ENCODE data around the gene ADAMTS19.

ADAMTS19 gene

DNA sequence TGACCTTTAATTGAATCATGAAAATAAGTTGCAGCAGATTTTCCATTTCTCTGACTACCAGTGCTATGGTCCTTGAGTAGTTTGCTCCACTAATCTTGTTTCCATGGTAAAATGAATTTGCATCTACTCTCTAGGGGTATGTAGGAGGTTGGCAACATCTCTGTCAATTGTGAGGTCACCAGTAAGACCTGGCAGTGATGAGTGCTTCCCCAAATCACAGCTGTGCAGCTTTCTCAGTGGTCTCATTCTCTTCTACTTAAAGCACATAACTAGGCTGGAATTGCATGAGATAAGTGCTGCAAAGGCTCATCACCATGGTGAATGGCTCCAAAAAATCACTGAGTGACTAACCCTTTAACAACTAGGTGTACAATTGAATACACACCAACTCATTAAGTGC lies 36.3 kb downstream of the ADAMTS19 start:
- no peak for DNase-seq (ENCODE audit: low spot score)

DNA sequence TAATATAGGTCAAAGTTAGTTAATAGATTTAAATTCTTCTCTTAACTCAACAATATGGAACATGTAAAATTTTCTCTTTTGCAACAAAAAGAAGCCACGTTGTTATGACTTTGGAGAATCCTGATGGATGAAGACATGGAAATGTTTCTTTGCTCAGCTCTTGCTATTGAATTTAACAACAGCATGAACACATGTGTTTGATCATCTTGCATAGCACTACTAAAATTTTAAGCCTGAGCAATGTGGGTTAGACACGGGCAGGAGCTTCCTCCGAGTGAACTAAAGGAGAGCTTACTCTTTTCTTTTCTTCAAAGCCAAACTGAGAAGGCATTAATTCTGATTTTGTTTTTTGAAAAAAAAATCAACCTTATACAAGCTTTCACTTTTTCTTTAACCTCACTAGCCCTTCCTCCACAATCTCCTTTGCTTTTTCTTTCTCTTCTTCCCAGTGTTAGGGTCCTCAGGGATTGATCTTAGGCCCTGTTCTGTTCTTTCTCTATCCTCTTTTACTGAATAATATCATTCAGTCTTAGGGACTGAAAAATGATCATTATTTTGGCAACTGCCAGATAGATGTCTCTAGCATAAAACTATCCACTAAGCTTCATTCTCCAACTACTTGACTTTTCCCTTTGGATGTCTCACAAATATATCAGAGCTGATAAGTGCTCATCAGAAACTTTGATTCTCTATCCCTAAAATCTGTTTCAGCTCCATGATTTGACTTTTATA lies 36.9 kb downstream of the ADAMTS19 start:
- TF ChIP-seq, protein P1, sequence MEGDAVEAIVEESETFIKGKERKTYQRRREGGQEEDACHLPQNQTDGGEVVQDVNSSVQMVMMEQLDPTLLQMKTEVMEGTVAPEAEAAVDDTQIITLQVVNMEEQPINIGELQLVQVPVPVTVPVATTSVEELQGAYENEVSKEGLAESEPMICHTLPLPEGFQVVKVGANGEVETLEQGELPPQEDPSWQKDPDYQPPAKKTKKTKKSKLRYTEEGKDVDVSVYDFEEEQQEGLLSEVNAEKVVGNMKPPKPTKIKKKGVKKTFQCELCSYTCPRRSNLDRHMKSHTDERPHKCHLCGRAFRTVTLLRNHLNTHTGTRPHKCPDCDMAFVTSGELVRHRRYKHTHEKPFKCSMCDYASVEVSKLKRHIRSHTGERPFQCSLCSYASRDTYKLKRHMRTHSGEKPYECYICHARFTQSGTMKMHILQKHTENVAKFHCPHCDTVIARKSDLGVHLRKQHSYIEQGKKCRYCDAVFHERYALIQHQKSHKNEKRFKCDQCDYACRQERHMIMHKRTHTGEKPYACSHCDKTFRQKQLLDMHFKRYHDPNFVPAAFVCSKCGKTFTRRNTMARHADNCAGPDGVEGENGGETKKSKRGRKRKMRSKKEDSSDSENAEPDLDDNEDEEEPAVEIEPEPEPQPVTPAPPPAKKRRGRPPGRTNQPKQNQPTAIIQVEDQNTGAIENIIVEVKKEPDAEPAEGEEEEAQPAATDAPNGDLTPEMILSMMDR (IDR thresholded peaks at IDR 0.05; ENCODE audit: extremely low read depth, insufficient read depth, missing control alignments): no peak
- in situ Hi-C loops (cut with MboI; ENCODE audit: low pct_unique_long_range_greater_than_20kb, low sequenced_read_pairs, unreplicated experiment): no loop called here
- no peak for DNase-seq (ENCODE audit: low spot score)

More for the DNA sequence above, 36.3 kb downstream of the ADAMTS19 start:
- TF ChIP-seq, protein P1 (IDR thresholded peaks at IDR 0.05; ENCODE audit: extremely low read depth, insufficient read depth, missing control alignments): no peak
- in situ Hi-C loops (cut with MboI; ENCODE audit: low pct_unique_long_range_greater_than_20kb, low sequenced_read_pairs, unreplicated experiment): no loop called here

DNA sequence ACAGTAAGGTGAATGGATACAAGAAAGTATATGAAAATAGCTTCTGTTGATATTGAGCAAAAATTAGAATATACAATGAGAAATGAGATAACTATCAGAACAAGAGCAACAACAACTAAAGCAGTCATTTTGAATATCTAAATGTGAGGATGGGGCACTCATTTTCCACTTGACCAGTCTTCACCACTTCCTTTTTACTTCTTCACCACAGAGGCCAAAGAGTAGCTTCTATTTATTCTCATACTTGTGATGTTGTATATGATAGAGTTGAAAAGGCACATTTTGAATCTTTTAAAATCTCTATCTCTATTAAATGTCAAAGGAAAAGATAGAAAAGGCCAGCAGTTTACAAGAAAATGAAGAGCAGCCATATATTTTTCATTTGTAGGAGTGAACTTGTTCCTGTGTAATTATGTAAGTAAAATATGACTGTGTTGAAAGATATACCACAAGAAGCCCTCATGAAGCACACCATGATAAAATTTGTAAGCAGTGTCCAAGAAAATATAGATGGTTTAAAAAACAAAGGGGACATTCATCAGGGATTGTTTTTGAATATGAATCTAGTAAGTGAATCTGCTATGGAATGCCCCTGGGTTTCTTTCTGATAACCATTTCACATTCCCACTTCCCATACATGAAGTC lies 39.2 kb downstream of the ADAMTS19 start:
- DNase-seq (ENCODE audit: low spot score): peak; percentile 1
- in situ Hi-C loops (cut with MboI; ENCODE audit: low pct_unique_long_range_greater_than_20kb, low sequenced_read_pairs, unreplicated experiment): no loop called here
- TF ChIP-seq, protein P1 (IDR thresholded peaks at IDR 0.05; ENCODE audit: extremely low read depth, insufficient read depth, missing control alignments): no peak

DNA sequence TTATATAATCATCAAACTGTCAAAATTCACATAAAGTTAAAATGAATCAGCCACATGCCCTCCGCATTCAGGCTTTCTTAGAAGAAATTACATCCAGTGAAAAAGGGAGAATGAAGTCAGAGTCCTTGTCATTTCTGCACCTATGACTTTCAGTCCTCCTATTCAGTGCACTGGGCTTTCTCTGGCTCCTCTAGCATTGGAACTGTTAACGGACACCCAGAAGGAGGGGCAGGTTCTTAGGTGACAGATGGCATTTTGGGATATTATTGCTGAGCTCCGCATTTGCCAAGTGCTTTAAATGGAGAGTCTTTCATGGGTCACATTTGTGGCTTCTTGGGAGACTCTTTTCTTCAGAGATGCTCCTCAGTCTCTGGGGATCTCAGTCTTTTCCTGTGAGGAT lies 40.0 kb downstream of the ADAMTS19 start:
- TF ChIP-seq, protein P1 (IDR thresholded peaks at IDR 0.05; ENCODE audit: extremely low read depth, insufficient read depth, missing control alignments): no peak
- in situ Hi-C loops (cut with MboI; ENCODE audit: low pct_unique_long_range_greater_than_20kb, low sequenced_read_pairs, unreplicated experiment): no loop called here
- DNase-seq (ENCODE audit: low spot score): no peak

DNA sequence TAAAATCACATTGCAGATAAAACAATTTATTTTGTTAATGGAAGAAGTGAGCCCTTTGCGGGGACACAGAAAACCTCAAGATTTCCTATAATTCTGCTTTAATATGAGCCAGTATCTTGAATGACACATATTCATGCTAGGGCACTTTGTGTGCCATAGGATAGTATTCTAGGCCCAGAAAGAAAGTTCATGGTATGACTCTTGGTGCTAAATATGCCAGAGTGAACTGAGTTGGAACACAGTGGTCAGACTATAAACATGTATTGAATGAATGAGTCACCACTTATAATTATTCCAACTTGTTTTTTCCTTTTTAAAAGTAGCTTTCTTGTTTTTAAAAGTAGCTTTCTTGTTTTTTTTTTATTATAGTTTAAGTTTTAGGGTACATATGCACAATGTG lies 46.0 kb downstream of the ADAMTS19 start:
- DNase-seq (ENCODE audit: low spot score): no peak
- in situ Hi-C loops (cut with MboI; ENCODE audit: low pct_unique_long_range_greater_than_20kb, low sequenced_read_pairs, unreplicated experiment): no loop called here
- TF ChIP-seq, protein P1 (IDR thresholded peaks at IDR 0.05; ENCODE audit: extremely low read depth, insufficient read depth, missing control alignments): no peak

DNA sequence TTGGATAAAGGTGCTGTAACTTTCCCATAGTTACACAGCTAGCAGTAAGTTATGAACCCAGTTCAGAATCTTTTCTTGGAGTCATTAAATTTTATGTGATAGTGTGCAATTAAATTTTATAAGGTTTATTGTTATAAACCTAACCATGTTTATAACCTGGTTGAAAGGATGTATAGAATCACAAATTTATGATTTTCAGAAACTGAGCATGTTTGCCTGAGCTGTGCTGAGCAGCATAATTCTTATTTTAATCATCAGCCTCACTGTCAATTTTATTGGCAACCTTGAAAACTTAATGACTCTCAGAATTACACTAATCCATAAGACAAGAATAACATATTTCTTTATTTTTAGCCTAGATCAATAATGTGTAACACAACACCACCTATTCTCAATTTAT lies 46.9 kb downstream of the ADAMTS19 start:
- in situ Hi-C loops (cut with MboI; ENCODE audit: low pct_unique_long_range_greater_than_20kb, low sequenced_read_pairs, unreplicated experiment): no loop called here
- TF ChIP-seq, protein P1 (IDR thresholded peaks at IDR 0.05; ENCODE audit: extremely low read depth, insufficient read depth, missing control alignments): no peak
- DNase-seq (ENCODE audit: low spot score): no peak

Measured in GM13977 (cell line).